Hair follicular keratinocyte (primary cell): ENCODE results near the gene FXYD1. TPM values are rescaled to one million over a fixed set of nuclear protein-coding genes. Genes with fewer than 3 reads are reported as not detected.

Experiments
- total RNA-seq: library from RNA; depleted of rRNA; stranded (reverse); fragments of >200 nt; gene quantifications from 2 replicates; pipeline ENCODE4 v1.2.3, GENCODE V29; 2015

Gene FXYD1
- total RNA-seq = not detected in 2 replicates

DNA sequence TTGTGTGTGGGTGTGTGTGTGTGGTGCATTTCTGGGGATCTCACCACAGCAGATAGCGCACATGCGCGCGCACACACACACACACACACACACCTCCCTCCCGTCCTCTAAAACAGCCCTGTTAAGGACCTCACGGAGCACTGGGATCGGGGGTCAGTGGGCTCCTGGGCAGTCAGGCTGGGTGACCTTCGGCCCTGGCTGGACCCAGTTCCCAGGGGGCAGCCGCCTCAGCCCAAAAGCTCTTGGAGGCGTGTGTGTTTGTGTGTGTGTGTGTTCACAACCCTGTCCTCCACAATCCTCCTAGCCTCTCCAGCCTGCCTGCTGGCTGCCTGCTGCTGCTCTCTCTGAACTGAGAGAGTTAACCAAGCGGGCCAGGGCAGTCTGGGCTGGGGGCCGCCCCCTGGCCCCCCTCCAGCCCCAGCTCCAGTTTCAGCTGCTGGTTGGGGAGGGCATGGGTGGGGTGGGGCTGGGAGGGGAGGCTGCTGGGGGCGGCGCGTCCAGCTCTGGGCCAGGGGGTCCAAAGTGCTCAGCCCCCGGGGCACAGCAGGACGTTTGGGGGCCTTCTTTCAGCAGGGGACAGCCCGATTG is at the start of gene FXYD1:
Gene FXYD1 (plus strand): TSS at position 520 of the 588 bp plus-strand sequence. CDS start 1,256 bp downstream, outside the sequence.

DNA sequence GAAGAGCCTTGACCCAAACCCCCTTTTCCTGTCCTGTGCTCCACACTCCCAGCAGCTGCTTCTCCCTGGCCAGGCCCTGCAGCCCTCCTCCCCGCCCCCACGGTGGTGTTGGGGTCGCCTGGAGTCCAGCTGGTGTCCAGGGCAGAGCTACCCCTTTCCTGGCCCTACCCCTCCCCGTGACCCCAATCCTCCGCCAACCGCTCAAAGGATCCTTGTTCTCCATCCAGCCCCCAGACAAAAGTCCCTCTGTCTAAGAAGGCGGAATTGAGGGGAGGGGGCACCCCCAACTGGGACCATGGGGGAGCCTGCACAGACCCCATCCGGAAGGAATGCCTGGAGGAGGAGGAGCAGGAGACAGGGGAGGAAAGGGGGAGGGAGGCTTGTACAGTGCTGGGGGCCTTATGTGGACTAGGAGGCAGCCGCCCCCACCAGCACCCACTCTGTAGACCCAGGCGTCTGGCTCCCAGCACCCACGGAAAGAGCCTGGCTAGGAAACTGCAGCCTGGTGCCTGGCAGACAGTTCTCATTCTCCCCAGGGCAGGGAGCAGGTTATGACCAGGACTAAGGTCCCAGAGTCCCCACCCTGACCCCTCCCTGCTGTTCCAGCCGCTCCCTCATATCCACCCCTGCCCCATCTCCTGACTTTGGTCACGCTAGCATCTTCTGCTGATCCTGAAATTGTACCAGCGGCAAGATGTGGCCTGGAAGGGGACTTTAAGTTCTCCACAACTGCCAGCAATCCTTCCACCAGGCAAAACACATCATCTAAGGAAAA is 23.3 kb upstream of the FXYD1 start, which contains the start of gene FXYD3:
Gene FXYD3 (plus strand): TSS at position 647 of the 775 bp plus-strand sequence. CDS start 3,554 bp downstream, outside the sequence.

DNA sequence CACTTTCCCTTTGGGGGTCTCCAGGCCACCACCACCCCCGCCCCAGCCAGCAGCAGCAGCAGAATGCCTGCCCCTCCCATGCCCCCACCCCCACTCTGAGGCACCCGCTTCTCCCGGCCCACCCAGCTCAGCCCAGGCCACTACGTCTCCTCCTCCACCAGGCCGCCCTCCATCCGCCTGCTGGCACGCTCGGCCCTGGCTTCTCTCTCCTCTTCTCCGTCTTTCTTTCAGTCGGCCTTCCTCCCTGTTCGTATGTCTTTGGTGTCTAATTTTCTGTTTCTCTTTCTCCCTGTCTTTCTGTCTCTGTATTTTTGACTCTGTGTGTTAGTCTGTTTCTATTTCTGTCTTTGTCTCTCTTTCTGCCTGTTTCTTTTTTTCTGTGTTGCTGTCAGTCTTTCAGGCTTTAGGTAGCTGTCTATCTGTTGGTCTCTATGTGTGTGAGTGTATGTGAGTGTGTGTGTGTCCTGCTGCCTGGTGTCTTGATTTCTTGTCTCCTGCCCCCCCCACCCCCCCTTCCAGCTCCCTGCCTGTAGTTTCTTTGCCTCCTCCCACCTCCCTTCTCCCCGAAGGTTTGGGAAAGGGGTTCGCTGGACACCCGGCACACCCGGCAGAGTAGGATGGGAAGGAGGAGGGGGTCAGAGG is 3.9 kb upstream of the FXYD1 start, which contains the start of gene LGI4:
Gene LGI4 (minus strand): TSS at position 459 of the 642 bp plus-strand sequence. CDS start 379 bp downstream, at position 80.

DNA sequence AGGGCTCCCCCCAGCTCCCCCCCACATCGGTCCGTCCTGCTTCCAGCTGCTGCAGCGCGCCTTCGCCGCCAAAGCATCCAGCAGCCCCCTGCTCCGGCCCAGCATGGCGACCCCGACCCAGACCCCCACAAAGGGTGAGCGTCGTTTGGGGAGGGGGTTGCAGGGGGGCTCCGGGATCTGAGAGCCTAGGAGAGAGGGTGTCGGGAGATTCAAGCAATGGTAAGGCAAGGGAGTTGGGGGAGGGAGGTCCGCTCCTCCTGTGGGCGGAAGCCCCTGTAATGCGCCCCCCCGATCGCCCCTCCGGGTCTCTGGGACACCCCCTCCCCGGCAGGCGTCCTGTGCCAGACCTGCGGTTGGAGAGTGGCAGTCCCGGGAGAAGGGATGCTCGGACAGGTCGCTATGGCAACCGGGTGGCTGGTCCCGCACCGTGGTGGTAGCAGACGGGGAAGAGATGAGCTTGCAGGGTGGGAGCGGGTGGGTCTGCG is 4.6 kb downstream of the FXYD1 start, which contains the start of gene FXYD7:
Gene FXYD7 (plus strand): TSS at position 25 of the 485 bp plus-strand sequence. CDS start 79 bp downstream, at position 104.

DNA sequence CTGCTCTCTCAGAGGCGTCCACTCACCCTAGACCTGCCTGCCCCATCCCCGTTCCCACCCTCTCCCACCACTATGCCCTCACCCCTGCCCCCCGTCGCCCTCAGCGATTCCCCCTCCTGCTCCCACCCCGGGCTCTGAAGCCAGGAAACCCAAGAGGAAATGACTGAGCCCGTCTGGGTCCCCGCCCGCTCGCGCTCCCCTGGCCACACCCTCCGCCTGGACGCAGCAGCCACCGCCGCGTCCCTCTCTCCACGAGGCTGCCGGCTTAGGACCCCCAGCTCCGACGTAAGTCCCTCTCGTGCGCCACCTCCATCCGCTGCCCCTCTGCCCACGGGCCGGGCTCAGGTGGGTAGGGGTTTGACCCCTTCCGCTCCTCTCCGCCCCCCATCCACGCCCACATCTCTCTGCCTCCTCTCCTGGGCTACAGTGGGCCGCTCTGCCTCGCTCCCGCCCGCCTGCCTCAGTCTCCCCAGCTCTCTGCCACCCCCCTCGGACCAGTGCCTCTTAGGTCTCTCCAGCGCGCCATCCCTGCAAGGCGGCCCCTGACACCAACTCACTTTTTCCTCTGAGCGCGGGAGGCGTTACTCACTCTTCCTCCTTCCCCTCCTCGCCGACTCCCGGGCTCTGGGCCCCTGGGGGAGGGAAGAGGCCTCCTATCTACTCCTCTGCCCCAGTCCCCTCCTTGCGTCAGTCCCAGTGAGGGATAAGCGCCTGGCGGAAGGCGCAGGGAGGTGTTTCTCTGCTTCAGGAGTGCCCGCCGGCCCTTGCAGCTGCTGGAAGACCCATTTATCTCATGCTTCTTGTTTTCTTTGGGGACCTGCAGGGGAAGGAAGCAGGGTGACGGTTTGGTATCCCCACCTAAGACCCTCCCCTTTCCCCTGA is 16.1 kb downstream of the FXYD1 start, which contains the start of gene FXYD5:
Gene FXYD5 (plus strand): TSS at position 211 of the 882 bp plus-strand sequence. CDS start 816 bp downstream, outside the sequence.

Other genes with a start within 250 kb of the FXYD1 start
- gene ZNF30, start 211.9 kb upstream of the FXYD1 start, total RNA-seq = 1.6 and 2.3 TPM in 2 replicates
- 1.5 and 2.6 TPM in 2 replicates for gene ZNF792, start 174.6 kb upstream of the FXYD1 start, total RNA-seq
- gene GRAMD1A, start 138.5 kb upstream of the FXYD1 start, total RNA-seq = 28.2 and 38.1 TPM in 2 replicates
- gene SCN1B, start 108.4 kb upstream of the FXYD1 start, total RNA-seq = 0.42 and 0.70 TPM in 2 replicates
- 1.0 and 2.7 TPM in 2 replicates for gene HPN, start 97.1 kb upstream of the FXYD1 start, total RNA-seq
- 194 and 479 TPM in 2 replicates for gene FXYD3, start 23.0 kb upstream of the FXYD1 start, total RNA-seq
- gene LGI4, start 3.8 kb upstream of the FXYD1 start, total RNA-seq = not detected in 2 replicates
- gene FXYD7, start 4.4 kb downstream of the FXYD1 start, total RNA-seq = not detected in 2 replicates
- 145 and 202 TPM in 2 replicates for gene FXYD5, start 15.9 kb downstream of the FXYD1 start, total RNA-seq
- not detected in 2 replicates for gene FAM187B, start 89.9 kb downstream of the FXYD1 start, total RNA-seq
- 79.2 and 110 TPM in 2 replicates for gene LSR, start 110.2 kb downstream of the FXYD1 start, total RNA-seq
- 68.6 and 81.7 TPM in 2 replicates for gene USF2, start 130.1 kb downstream of the FXYD1 start, total RNA-seq
- not detected in 2 replicates for gene HAMP, start 143.7 kb downstream of the FXYD1 start, total RNA-seq
- gene MAG, start 153.3 kb downstream of the FXYD1 start, total RNA-seq = not detected in 2 replicates
- not detected in 2 replicates for gene CD22, start 190.4 kb downstream of the FXYD1 start, total RNA-seq
- gene FFAR1, start 209.1 kb downstream of the FXYD1 start, total RNA-seq = not detected in 2 replicates
- not detected in 2 replicates for gene FFAR3, start 219.6 kb downstream of the FXYD1 start, total RNA-seq
- gene GPR42, start 232.2 kb downstream of the FXYD1 start, total RNA-seq = not detected in 2 replicates